ENCODE measurements around the gene PARD3.
A peak's percentile ranks its signal among the peaks of the same experiment; 100 is the strongest.

PARD3 gene

DNA sequence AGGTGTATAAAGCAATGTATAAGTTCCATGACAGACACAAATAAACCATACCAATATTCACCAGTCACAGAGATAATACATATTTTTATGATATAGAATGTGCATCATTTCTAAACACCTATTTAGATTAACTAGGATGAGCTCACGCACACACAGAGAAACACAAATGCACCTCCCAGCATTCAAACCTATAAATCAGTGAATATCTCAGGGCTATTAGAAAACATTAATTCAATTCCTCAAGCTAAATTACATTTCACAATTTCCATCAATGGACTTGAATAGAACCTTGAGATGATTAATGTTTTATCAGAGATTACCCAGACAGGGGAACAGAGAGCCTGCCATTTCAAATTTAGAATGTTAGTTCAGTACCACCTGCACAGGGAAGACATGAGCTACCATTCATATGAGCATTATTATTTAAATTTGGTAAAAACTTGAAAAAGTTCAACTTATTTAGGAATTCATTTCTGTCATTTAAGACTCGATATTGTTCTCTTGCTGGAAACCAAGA lies 221.7 kb downstream of the PARD3 start:
- CTCF ChIA-PET = no interaction called here

DNA sequence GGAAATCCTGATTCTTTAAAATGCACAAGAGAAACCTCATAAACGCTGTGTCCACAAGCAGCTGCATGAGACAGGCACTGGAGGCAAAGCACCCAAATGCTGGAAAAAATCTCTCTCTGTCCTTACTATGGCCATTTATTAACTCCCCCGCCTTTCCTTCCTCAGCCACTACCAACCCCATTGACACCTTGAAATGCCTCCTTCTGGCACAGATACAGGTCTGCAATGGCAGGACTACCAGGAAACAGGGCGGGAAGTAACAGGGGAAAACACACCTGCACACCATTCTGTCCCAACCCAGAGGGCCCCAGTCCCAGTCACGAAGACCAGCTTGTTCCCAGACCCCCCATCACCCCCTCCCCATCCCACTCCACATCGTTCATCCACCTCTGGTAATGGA lies 224.3 kb downstream of the PARD3 start:
- ChIA-PET POLR2A (ENCODE audit: low non-redundant PET) (no interaction called here), CTCF (no interaction called here)
- no peak for DNase-seq (ENCODE audit: low spot score)
- TF ChIP-seq, protein P1, sequence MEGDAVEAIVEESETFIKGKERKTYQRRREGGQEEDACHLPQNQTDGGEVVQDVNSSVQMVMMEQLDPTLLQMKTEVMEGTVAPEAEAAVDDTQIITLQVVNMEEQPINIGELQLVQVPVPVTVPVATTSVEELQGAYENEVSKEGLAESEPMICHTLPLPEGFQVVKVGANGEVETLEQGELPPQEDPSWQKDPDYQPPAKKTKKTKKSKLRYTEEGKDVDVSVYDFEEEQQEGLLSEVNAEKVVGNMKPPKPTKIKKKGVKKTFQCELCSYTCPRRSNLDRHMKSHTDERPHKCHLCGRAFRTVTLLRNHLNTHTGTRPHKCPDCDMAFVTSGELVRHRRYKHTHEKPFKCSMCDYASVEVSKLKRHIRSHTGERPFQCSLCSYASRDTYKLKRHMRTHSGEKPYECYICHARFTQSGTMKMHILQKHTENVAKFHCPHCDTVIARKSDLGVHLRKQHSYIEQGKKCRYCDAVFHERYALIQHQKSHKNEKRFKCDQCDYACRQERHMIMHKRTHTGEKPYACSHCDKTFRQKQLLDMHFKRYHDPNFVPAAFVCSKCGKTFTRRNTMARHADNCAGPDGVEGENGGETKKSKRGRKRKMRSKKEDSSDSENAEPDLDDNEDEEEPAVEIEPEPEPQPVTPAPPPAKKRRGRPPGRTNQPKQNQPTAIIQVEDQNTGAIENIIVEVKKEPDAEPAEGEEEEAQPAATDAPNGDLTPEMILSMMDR (conservative IDR thresholded peaks at IDR 0.05; ENCODE audit: low read depth) = no peak
- H3K27ac ChIP-seq = no peak overlapping the region

More for the DNA sequence above, 221.7 kb downstream of the PARD3 start:
- TF ChIP-seq, protein P1 (conservative IDR thresholded peaks at IDR 0.05; ENCODE audit: low read depth) = no peak
- H3K27ac ChIP-seq = no peak overlapping the region
- no peak for DNase-seq (ENCODE audit: low spot score)
- POLR2A ChIA-PET (ENCODE audit: low non-redundant PET) = no interaction called here

DNA sequence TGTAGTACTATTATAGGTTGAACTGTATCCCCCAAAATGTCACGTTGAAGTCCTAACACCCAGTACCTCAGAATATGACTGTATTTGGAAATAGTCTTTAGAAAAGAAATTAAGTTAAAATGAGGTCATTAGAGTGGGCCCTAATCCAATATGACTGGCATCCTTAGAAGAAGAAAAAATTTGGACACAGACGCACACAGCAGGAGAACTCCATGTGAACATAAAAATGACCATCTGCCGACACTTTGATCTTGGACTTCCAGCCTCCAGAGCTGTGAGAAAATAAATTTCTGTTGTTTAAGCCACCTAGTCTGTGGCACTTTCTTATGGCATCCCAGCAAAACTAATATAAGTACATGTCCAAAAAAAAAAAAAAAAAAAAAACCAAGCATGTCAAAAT lies 225.8 kb downstream of the PARD3 start:
- TF ChIP-seq, protein P1 (conservative IDR thresholded peaks at IDR 0.05; ENCODE audit: low read depth) = no peak
- H3K27ac ChIP-seq = no peak overlapping the region
- ChIA-PET POLR2A (ENCODE audit: low non-redundant PET) (no interaction called here), CTCF (interaction anchor here (0.6 kb wide), 1 partner anchor 60 kb away, joined by 3 read pairs; no protein-coding TSS in a partner anchor)
- DNase-seq (ENCODE audit: low spot score) = no peak

DNA sequence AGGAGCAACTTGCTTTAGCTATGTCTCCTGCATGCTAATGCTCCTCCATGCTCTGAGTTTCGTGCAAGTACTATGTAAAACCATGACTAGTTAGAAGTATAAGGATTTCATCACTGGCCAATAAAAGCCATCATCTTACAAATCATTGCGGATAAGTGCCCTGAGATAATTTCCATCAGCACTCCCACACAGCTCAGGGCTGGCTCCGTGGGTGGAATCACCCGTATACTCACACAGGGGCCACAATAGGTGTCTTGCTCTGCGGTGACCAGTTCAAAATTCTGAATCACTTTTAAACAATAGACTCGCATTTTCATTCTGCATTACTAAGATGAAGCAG lies 227.4 kb downstream of the PARD3 start:
- TF ChIP-seq, protein P1 (conservative IDR thresholded peaks at IDR 0.05; ENCODE audit: low read depth) = no peak
- no peak overlapping the region for H3K27ac ChIP-seq
- no peak for DNase-seq (ENCODE audit: low spot score)
- CTCF ChIA-PET = interaction anchor here (0.7 kb wide), 1 partner anchor 101 kb away, joined by 3 read pairs; no protein-coding TSS in a partner anchor
- POLR2A ChIA-PET (ENCODE audit: low non-redundant PET) = no interaction called here

DNA sequence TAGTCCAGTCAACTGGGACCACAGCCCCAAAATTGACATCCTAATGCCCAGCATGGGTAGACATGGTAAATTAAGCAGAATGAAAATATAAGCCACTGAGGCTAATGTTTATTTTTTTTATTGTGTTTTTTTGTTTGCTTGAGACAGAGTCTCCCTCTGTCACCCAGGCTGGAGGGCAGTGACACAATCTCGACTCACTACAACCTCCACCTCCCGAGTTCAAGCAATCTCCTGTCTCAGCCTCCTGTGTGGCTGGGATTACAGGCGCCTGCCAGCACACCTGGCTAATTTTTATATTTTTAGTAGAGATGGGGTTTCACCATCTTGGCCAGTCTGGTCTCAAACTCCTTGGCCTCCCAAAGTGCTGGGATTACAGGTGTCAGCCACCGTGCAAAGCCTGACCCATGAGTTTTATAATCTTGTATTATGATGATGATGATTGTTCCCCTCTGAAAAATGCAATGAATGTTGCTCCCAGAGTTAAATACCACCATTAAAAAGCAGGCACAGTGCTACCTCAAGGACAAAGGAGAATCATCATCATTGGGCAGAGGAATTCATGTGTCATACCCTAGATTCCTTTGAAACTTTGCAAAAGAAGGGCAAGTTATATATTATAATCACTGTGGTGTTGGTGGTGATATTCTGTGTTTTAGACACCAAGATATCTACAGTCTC lies 228.0 kb downstream of the PARD3 start:
- ChIA-PET POLR2A (ENCODE audit: low non-redundant PET) (no interaction called here), CTCF (no interaction called here)
- no peak for DNase-seq (ENCODE audit: low spot score)
- H3K27ac ChIP-seq = peak overlapping the region; percentile 52
- TF ChIP-seq, protein P1 (conservative IDR thresholded peaks at IDR 0.05; ENCODE audit: low read depth) = no peak

DNA sequence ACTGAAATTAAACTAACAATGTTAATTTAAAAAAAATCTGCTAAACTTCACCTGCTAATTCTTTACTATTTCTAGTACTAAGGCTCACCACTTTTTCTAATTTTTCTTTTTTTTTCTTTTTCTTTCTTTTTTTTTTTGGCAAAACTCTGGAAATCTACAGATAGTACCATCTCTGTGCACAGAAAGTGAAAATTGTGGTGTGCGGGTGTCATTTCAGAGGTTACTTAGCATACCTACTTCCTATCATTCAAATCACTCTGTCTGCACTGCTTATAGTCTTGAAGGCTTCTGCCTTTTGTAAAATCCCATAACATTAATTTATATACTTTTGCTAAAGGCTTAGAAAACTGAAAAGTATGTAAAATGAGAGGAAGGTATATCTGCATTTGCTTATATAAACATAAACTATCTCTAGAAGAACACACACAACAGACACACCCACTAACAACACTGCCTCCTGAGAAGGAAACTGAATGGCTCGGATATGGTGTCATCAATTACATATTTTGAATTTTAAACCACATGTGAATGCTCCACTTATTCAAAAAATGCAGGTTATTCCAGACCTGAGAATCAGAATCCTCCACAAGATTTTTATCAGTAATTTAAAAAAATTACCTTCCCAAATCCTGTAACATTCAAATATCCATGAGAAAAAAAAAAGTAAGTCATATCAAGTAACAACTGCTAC lies 229.5 kb downstream of the PARD3 start:
- TF ChIP-seq, protein P1 (conservative IDR thresholded peaks at IDR 0.05; ENCODE audit: low read depth) = no peak
- POLR2A ChIA-PET (ENCODE audit: low non-redundant PET) = no interaction called here
- no peak for DNase-seq (ENCODE audit: low spot score)
- no peak overlapping the region for H3K27ac ChIP-seq
- CTCF ChIA-PET = no interaction called here

All from RWPE1 (cell line).